ENCODE results near the gene ZC3H10.

DNA sequence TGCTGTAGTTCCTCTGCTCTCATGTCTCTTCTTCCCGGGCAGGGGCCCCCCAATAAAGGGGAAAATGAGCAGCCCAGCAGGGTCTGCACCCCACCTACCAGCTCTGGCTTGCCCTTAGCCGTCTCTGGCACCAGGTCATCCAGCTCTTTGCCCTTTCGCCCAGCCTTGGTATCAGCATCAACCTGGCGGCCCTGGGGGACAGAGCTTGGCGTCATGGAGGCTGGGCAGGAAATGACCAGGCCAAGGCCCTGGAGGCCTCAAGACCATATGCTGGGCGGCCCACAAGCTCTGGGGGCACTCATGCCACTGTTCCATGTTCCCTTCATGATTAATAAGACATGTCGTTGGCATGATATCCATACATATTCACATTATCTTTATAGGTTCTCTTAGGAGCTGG is 54.8 kb downstream of the ZC3H10 start:
- TF ChIP-seq GATA2 (IDR thresholded peaks at IDR 0.05; ENCODE audit: low read depth, low read length): no peak
- TF ChIP-seq GATA3 (IDR thresholded peaks at IDR 0.05; ENCODE audit: low read depth, low read length): no peak
